Glutamatergic neuron (in vitro differentiated cells): ENCODE measurements around the gene RUFY4. TPM values are rescaled to one million over a fixed set of nuclear protein-coding genes. Genes with fewer than 3 reads are reported as not detected.
"Not testable (repeated sequence)": the region's sequence is repeated elsewhere in the genome, so short reads cannot be mapped to it uniquely, and the experiment has no call there.

Experiments
- DNase-seq: peaks from one replicate; pipeline ENCODE4 v3.0.0; 2022
- H3K27ac Mint-ChIP-seq: one replicate; pipeline ENCODE4 v1.8.0; 2020; ENCODE audit warnings: mild to moderate bottlenecking, mixed read lengths, inconsistent platforms; ENCODE audit not compliant: unreplicated experiment
- H3K27me3 Mint-ChIP-seq: one replicate; pipeline ENCODE4 v1.8.0; 2020; ENCODE audit warnings: mild to moderate bottlenecking, moderate library complexity, mixed read lengths, inconsistent platforms; ENCODE audit not compliant: unreplicated experiment
- H3K36me3 Mint-ChIP-seq: one replicate; pipeline ENCODE4 v1.8.0; 2020; ENCODE audit warnings: mild to moderate bottlenecking, mixed read lengths, inconsistent platforms; ENCODE audit not compliant: unreplicated experiment
- H3K4me1 Mint-ChIP-seq: one replicate; pipeline ENCODE4 v1.8.0; 2020; ENCODE audit warnings: mild to moderate bottlenecking, low read depth, mixed read lengths, inconsistent platforms; ENCODE audit not compliant: unreplicated experiment
- H3K4me3 Mint-ChIP-seq: one replicate; pipeline ENCODE4 v1.8.0; 2020; ENCODE audit warnings: mild to moderate bottlenecking, mixed read lengths, inconsistent platforms; ENCODE audit not compliant: unreplicated experiment
- H3K9me3 Mint-ChIP-seq: one replicate; pipeline ENCODE4 v1.8.0; 2020; ENCODE audit warnings: mild to moderate bottlenecking, moderate library complexity, mixed read lengths, inconsistent platforms; ENCODE audit not compliant: unreplicated experiment
- total RNA-seq: library from RNA; stranded (reverse); fragmentation: NEBNext Ultra II Directional; extraction: Animal tissue kit (Norgen Biotek cat#: 25700); gene quantifications from one replicate; pipeline ENCODE4 v1.2.1, GENCODE V29; 2021; ENCODE audit not compliant: unreplicated experiment
- TF ChIP-seq, protein P1 (sequence below): fragments of 200-600 bp; sonication (generic); IDR thresholded peaks from one replicate; pipeline ENCODE4 v1.5.0; 2021; ENCODE audit not compliant: partially characterized antibody, unreplicated experiment

The RUFY4 gene
- total RNA-seq, 1 donor from 2014 or later = not detected

DNA sequence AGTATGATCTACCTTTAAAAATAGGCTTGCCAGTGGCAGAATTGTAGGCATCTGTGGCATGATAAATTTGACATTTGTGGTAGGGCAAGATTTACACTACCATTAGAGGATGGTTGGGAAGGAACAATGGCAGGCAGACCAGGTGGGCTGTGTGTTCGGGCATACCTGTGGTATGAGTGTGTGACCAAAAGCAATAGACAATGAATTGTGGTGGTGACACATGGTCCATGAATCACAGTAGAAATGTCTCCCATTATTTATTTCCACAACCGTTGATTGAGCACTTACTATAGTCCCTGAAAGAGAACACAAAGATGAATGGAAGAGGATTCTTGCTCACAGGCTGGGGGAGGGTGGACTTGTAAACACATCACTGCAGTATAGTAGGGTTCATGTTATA lies 29.9 kb upstream of the RUFY4 start:
- Mint-ChIP-seq H3K27ac (no peak overlapping the region), H3K27me3 (no peaks in the 10 kb centered on the region), H3K9me3 (no peaks in the 10 kb centered on the region), H3K4me1 (no peaks in the 10 kb centered on the region), H3K36me3 (no peaks in the 10 kb centered on the region), H3K4me3 (no peak overlapping the region)
- no peak for DNase-seq
- TF ChIP-seq, protein P1, sequence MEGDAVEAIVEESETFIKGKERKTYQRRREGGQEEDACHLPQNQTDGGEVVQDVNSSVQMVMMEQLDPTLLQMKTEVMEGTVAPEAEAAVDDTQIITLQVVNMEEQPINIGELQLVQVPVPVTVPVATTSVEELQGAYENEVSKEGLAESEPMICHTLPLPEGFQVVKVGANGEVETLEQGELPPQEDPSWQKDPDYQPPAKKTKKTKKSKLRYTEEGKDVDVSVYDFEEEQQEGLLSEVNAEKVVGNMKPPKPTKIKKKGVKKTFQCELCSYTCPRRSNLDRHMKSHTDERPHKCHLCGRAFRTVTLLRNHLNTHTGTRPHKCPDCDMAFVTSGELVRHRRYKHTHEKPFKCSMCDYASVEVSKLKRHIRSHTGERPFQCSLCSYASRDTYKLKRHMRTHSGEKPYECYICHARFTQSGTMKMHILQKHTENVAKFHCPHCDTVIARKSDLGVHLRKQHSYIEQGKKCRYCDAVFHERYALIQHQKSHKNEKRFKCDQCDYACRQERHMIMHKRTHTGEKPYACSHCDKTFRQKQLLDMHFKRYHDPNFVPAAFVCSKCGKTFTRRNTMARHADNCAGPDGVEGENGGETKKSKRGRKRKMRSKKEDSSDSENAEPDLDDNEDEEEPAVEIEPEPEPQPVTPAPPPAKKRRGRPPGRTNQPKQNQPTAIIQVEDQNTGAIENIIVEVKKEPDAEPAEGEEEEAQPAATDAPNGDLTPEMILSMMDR = no peak

DNA sequence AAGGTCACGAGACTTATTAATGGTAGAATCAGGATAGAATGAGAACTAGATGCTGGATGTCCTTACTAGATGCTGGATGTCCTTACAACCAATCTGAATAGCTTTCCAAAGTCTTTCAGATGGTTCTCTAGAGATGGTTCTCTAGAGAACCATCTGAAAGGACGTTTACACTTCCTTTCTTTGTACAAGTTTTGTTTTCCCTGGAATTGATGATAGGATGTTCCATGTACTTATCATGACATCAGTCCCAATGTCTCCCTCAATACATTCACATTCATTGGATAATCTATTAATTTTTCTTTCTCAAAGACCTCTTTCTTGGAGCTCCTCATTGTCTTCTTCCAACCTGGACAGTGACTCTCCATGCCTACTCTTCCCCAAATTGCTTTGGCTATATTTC lies 28.2 kb upstream of the RUFY4 start:
- TF ChIP-seq, protein P1 = no peak
- H3K9me3 Mint-ChIP-seq = no peaks in the 10 kb centered on the region
- no peak for DNase-seq
- H3K36me3 Mint-ChIP-seq = no peaks in the 10 kb centered on the region
- no peaks in the 10 kb centered on the region for H3K27me3 Mint-ChIP-seq
- no peaks in the 10 kb centered on the region for H3K4me1 Mint-ChIP-seq
- H3K27ac Mint-ChIP-seq = no peak overlapping the region
- H3K4me3 Mint-ChIP-seq = no peak overlapping the region

DNA sequence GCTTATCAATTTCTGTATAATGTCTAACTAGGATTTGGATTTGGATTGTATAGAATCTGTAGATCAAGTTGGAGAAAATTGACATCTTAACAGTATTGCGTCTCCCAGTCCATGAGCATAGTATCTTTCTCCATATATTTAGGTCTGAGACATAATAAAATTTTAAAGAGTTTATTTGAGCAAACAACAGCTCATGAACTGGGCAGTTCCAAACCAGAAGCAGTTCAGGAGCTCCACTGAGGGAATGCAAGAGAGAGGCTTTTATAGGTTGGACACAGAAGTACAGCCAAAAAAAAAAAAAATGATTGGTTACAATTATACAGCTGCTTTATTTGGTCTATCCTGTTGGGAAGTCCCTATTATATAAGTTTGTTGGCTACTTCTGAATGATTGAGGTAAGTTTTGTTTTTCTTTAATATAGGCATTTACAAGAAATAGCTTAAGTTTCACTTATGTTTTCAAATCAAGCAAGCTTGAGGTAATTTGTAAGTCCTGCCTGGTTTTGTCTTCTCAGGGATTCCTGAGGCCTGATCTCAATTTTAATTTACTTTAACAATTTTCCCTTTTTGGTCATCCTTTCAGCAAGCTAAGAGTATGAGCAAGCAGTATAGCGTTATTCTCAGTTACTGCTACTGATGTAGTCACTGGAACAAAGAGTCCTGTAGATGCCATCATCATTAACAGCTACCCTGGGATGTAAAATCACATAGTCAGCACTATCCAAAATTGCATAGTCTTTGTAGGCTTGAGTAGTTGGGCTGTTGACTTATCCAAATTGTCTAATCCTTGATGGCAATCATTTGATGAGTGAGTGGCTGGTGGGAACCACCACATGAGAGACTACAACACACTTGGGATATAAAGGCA lies 27.5 kb upstream of the RUFY4 start:
- Mint-ChIP-seq H3K27me3 (no peaks in the 10 kb centered on the region), H3K36me3 (no peaks in the 10 kb centered on the region), H3K9me3 (no peaks in the 10 kb centered on the region), H3K27ac (no peak overlapping the region), H3K4me3 (no peak overlapping the region), H3K4me1 (no peaks in the 10 kb centered on the region)
- TF ChIP-seq, protein P1 = no peak
- DNase-seq = no peak

DNA sequence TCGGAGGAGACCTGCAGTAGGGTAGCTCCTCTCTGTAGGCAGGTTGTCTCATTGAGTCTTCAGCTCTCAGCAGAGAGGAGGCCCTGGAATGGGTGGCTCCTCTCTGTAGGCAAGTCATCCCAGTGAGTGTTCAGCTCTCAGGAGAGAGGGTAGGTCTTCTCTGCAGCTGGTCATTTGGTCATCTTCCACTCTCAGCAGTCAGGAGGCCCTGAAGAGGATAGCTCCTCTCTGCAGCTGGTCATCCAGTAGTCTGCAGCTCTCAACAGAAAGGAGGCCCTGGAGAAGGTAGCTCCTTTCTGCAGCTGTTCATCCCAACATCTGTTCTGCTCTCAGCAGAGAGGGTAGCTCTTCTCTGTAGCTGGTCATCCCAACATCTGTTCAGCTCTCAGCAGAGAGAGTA lies 26.0 kb upstream of the RUFY4 start:
- Mint-ChIP-seq H3K36me3 (no peaks in the 10 kb centered on the region), H3K4me3 (no peak overlapping the region), H3K4me1 (no peaks in the 10 kb centered on the region), H3K27me3 (no peaks in the 10 kb centered on the region), H3K9me3 (no peaks in the 10 kb centered on the region), H3K27ac (no peak overlapping the region)
- TF ChIP-seq, protein P1 = no peak
- no peak for DNase-seq

DNA sequence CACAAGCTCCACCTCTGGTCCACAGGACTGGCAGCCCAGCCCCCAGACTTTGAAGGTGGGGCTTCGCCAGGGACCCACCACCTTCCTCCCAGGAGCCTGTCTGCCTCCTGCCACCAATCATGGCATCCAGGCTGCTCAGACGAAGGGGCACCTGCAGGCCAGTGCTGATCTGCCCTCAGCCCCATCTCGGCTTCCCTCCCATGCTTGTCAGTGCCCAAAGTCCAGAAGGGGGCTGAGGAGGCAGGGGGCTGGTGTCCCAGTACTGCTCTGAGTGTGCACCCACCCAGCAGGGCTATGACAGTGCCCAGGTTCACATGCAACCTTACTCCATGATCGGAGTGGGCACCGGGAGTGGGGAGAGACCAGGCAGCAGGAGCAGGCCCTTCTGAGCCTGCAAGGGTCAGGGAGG lies 25.3 kb upstream of the RUFY4 start:
- H3K36me3 Mint-ChIP-seq = no peaks in the 10 kb centered on the region
- H3K9me3 Mint-ChIP-seq = no peaks in the 10 kb centered on the region
- TF ChIP-seq, protein P1 = no peak
- no peak overlapping the region for H3K4me3 Mint-ChIP-seq
- no peak for DNase-seq
- H3K27ac Mint-ChIP-seq = no peak overlapping the region
- H3K4me1 Mint-ChIP-seq = no peaks in the 10 kb centered on the region
- no peaks in the 10 kb centered on the region for H3K27me3 Mint-ChIP-seq

DNA sequence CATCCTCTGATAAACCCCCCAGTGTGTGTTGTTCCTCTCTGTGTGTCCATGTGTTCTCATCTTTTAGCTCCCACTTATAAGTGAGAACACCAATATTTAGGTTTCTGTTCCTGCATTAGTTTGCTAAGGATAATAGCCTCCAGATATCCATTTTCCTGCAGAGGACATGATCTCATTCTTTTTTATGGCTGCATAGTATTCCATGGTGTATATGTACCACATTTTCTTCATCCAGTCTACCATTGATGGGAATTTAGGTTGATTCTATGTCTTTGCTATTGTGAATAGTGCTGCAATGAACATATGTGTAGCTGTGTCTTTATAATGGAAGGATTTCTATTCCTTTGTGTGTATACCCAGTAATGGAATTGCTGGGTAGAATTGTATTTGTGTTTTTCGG lies 24.5 kb upstream of the RUFY4 start:
- H3K27me3 Mint-ChIP-seq, H3K36me3 Mint-ChIP-seq, H3K4me3 Mint-ChIP-seq, DNase-seq, H3K27ac Mint-ChIP-seq, H3K9me3 Mint-ChIP-seq, H3K4me1 Mint-ChIP-seq: not testable (repeated sequence)
